Activated gamma-delta T cell (primary cell): ENCODE results near the gene TRAK2.
A peak's percentile ranks its signal among the peaks of the same experiment; 100 is the strongest.
"Not testable (repeated sequence)": the region's sequence is repeated elsewhere in the genome, so short reads cannot be mapped to it uniquely, and the experiment has no call there.

Experiments used
- DNase-seq: peaks from one replicate; lab custom pipeline; 2025; lab: John Stamatoyannopoulos, UW
- total RNA-seq, 2 donors: gene quantifications; one replicate each; lab custom pipeline; 2026; lab: John Stamatoyannopoulos, UW

TRAK2 gene, protein sequence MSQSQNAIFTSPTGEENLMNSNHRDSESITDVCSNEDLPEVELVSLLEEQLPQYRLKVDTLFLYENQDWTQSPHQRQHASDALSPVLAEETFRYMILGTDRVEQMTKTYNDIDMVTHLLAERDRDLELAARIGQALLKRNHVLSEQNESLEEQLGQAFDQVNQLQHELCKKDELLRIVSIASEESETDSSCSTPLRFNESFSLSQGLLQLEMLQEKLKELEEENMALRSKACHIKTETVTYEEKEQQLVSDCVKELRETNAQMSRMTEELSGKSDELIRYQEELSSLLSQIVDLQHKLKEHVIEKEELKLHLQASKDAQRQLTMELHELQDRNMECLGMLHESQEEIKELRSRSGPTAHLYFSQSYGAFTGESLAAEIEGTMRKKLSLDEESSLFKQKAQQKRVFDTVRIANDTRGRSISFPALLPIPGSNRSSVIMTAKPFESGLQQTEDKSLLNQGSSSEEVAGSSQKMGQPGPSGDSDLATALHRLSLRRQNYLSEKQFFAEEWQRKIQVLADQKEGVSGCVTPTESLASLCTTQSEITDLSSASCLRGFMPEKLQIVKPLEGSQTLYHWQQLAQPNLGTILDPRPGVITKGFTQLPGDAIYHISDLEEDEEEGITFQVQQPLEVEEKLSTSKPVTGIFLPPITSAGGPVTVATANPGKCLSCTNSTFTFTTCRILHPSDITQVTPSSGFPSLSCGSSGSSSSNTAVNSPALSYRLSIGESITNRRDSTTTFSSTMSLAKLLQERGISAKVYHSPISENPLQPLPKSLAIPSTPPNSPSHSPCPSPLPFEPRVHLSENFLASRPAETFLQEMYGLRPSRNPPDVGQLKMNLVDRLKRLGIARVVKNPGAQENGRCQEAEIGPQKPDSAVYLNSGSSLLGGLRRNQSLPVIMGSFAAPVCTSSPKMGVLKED
- 95.8 to 106 reads per million in 2 donors for total RNA-seq

DNA sequence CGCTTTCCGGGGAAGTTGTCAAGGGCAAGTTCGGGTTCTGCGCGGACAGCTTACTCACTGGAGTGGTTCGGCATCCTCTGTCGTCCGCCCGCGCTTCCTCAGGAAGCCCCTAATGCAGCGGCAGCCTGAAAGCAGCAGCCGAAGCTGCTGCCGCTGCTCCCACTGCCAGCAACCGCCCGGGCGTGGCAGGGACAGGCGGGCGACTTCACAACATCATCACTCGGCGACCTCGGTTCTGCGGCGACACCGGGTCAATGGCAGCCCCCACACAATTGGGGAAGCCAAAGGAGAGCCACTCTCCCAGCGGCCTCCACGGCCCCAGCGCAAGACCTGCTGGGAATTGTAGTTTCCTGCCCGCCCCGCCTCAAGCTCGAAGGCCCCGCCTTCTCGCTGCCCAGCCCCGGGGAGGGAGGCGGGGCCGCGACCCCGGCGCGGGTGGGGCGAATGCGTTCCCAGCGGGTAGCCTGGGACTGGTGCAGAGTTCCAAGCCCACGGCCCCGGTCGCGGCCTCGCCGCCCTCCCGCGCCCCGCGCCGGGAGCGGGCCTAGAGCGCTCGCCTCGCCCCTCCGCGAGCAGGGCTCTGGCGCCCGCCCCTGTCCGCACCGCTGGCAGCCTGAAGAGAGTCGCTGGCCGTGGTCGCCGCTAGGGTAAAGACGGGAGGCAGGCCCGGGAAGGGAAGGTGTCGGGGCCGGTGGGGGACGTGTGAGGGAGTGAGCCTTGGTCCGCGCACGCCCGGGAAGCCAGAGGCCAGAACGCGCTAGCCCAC is at the start of gene TRAK2, which contains the start of gene STRADB:
TRAK2 (minus strand) TSS at position 167 of the 766 bp plus-strand sequence. CDS start 30,951 bp downstream, outside the sequence.
STRADB (plus strand) TSS at position 449 of the 766 bp plus-strand sequence. CDS start 3,101 bp downstream, outside the sequence.
- DNase-seq = peak; percentile 93

GRCh38 chr2:201500534-201500933 is 49.3 kb upstream of the TRAK2 start:
- no peak for DNase-seq

DNA sequence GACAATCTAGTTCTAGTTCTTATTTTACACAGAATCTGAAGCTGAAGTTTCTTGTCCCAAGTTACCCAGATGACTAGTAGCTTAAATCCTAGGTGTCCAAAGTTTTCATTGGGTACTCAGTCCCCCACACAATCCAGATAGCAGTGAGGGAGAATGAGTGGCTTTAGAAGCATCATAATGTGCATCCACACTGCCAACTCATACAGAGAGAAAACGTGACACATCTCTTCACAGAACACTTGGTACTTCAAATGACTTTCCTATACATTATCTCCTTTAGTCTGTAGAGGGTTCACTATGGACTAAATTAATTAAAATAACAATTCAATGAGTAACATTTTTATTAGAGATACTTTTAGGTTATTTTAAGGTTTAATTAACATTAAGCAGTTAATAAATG is 45.5 kb upstream of the TRAK2 start:
- no peak for DNase-seq

DNA sequence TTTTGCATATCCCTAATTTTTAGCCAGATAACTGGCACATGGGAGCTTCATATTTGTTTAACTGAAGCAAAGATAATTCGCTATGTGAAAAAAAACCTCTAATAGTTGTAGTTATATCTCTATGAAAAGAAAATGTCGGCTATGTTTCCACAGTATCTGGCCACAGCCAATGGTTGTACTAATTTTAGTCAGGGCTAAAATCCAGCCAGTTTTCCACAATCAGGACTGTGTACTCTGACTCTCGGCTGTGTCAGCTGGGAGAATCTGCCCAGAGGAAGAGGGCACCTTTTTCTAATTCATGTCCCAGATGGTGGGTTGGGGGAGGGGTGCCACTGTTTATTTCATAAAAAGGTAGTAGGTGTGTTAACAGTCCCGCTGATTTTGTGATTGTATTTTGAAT is 39.0 kb upstream of the TRAK2 start:
- no peak for DNase-seq

- DNase-seq = no peak
These were observed 33.5 kb upstream of the TRAK2 start for GRCh38 chr2:201484805-201485204.

GRCh38 chr2:201483758-201484157 is 32.5 kb upstream of the TRAK2 start:
- not testable (repeated sequence) for DNase-seq

DNA sequence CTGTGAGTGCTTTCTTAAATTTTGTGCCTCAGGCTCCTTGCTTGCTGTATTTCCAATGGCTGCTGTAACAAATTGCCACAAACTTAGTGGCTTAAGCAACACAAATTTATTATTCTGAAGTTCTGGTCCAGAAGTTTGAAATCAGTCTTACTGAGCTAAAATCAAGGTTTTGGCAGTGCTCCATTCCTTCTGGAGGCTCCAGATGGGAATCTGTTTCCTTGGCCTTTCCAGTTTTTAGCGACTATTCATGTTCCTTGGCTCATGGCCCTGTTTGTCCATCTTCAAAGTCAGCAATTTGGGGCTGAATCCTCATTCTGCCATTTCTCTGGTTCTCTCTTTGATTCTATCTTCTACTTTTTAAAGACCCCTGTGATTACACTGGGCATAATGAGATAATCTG is 32.1 kb upstream of the TRAK2 start:
- DNase-seq = no peak

DNA sequence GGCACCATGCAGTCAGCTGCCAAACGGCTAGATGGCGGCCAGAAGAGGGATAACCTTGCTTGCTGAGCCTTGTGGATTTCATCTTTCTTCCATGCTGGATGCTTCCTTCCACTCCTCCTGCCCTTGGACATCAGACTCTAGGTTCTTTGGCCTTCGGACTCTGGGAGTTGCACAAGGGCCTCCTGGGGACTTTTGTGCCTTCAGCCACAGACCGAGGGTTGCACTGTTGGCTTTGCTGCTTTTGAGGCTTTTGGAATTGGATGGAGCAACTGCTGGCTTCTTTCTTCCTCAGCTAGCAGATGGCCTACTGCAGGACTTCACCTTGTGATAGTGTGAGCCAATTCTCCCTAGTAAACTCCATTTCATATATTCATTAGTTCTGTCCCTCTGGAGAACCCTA is 31.3 kb upstream of the TRAK2 start:
- no peak for DNase-seq

GRCh38 chr2:201472411-201472810 is 21.2 kb upstream of the TRAK2 start:
- no peak for DNase-seq

DNA sequence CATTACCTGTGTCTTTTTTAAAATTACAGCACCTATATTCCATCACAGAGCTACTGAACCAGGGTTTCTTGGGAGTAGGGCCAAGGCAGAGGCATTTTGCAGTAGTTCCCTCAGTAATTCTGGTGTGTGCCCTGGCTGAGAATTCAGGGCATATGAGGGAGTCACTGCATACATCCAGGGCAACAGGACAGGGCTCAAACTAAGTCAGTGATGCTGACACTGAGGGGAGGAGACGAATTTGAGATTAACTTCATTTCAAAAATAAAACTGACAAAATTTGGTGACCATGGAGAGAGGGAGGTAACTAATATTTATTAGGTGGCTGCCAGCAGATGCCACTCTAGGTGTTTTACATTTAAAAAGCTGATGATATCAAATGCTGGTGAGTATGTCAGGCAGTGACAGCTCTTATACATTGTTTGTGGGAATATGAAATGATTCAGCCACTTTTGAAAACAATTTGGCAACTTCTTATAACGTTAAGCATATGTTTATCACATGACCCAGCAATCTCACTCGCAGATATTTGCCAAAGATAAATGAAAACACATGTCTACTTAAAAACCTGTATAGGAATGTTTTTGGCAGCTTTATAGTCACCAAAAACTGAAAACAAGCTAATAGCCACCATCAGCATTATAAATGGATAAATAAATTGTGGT is 20.6 kb upstream of the TRAK2 start:
- no peak for DNase-seq

- no peak for DNase-seq
These were observed 19.8 kb upstream of the TRAK2 start for GRCh38 chr2:201470821-201471731.

DNA sequence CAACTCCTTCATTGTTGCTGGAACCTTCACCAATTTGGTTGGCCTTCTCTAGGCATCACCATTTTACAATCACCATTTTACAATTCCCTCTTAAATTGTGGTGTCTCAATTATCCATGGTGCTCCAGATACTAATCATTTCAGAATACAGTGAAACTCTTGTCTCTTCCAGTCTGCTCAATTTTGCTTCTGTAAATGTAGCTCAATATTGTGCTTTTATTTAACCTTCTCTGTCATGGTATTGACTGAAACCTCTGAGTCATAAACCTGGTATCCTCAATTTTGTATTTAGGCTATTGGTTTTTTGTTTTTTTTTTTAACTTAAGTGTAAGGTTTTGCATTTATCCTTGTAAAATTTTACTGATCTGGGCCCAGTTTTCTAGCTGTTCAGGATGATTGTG is 16.4 kb upstream of the TRAK2 start:
- DNase-seq = no peak

DNA sequence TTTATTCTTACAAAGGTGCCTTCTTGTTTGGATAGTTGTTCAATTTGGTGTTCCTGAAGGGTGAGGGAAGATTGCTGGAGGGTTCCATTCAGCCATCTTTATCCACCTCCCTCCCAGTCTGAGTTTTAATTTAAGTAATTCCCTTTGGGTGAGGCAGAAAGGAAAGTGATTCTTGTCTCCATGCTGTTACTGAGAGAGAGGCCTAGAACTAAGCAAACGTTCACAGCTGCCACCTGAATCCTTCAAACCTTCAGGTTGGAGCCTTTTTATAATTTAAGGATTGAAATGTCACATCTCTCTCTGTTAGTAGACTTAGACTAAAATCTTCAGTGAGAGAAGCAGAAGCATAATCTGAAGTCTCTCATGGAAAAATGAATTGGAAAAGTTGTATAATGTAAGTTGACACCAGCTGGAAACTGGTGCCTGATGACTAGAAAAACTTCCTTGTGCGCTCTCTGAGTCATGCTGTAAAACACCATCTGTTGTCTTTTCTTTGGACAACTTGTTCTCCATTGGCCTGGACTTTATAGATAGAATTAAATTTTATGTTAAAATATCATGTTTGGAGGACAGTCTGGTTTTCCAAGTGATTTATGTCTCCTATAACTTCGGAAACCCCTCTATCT is 14.9 kb upstream of the TRAK2 start:
- DNase-seq = no peak

DNA sequence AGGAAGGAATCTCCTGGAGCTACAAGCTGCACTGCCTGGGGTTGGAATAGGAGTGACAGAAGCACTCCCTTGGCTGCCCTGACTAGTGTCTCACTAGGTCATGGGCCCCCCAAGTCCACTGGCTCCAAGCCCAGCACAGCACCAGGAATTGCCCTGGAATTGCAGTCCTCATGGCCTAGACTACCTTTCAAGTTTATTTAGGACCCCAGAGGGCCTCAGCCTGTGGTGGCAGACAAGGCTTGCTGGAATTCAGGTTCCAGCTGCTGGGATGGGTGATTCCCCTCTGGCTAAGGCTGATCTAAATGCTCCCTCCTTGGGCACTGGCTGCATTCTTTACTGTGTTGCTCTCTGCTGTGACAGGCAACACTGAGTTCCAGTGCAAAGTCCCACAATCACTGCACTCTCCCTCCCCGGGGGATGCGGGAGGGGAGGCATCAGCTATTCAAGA is 14.3 kb upstream of the TRAK2 start:
- no peak for DNase-seq

DNA sequence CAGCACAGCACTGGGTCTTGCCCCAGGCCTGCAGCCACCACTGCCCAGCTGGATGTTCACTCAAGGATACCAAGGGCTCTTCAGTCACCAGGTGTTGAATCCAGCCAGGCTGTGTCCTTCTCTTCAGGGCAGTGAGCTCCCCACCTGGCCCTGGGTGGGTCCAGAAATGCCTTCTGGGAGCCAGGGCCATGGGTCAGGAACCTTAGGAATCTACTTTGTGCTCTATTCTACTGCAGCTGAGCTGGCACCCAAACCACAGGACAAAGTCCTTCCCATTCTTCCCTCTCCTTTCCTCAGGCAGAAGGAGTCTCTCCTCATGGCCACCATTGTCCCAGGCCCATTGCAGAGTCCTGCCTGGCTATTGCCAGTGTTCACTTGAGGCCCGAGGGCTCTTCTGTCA is 13.3 kb upstream of the TRAK2 start:
- no peak for DNase-seq

DNA sequence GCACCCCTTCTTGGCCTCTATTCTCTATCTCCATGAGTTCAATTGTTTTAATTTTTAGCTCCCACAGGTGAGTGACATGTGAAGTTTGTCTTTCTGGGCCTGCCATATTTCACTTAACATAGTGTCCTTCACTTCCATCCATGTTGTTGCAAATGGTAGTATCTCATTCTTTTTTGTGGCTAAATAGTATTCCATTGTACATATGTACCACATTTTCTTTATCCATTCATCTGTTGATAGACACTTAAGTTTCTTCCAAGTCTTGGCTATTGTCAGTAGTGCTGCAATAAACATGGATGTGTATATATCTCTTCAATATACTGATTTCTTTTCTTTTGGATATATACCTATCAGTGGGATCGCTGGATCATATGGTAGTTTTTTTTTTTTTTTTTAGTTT is 9.3 kb upstream of the TRAK2 start:
- no peak for DNase-seq

- DNase-seq = no peak
These were observed 7.1 kb upstream of the TRAK2 start for GRCh38 chr2:201458381-201458780.

DNA sequence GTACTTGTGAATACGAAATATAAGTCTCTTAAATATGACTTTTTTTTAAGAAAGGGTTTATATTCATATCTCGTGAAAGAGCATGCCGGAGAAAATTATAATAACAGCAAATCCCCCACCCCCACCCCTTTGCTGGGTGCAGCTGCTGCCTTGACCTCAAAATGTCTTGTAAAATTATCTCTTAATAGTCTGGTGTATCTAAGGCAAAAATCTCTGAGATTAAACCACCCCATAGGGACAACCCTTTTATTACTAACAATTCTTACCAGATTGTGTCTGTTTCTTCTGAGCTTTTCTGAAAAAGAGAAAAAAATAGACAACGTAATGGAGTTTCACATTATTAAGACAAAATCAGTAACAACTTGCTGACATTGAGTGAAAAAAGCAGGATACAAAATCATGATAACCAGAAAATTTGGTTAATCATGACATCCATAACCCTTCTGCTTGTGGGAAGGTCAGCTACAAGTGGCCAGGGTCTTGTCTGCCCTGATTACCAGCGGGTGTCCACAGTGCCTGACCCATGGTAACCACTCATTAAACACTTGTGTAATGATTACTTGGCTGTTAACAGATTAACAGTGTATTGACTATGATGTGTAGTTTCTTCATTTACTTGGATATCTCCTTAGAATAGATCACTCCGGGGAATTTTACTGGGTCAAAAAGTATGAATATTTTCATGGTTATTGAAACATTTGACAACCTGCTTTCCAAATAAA is 1.8 kb upstream of the TRAK2 start:
- no peak for DNase-seq
